GM21381 (cell line): ENCODE results near the gene TIMP3.

Source experiments
- ATAC-seq: cut with Tn5 transposase; IDR thresholded peaks from one replicate; pipeline ENCODE4 v1.9.1; 2021; ENCODE audit warnings: mild to moderate bottlenecking, moderate library complexity; ENCODE audit not compliant: unreplicated experiment

TIMP3 gene

DNA sequence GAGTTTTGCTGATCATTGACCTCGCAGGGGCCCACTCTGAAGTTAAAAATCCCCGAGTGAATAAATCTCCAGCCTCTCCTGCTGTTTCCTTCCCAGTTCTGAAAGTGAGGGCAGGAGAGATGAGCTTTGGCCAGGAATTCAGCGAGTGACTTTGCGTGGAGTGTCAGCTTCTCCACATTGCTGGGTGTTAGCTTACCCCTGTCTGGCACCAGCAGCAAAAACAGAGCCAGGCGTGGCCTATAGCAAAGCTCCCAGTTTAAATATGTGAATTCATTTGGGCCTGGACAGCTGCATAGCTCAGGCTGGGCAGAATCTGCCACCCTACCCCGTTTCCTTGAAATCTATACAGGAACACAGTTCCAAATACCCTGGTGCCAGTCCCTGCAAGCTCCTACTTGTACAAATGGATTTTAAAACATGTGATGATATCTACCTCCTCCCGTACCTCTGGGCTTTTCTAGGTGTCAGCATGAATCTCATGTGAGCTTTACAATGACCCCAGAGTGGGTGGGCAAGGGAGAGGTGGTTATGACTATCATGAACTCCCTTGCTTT, 25.6 kb downstream of the TIMP3 start:
- ATAC-seq = no peak

DNA sequence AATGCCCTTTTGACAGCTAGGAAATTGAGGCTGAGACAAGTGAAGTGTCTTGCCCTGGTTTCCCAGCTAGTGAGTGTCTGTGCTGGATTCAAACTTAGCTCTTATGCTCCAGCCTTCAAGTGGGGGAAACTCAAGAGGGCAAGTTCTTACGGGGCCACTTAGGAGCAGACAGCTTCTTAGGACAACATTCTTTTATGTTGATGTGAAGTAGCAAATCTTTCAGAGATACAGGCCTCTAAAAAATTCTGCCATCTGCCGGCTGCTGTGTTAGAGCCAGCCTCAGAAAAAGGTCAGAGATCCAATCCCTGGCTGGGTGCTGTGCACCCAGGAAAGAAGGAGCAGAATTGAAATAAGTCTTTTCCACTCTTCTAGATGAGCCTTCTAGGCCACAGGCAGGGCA, 26.6 kb downstream of the TIMP3 start:
- ATAC-seq = no peak

DNA sequence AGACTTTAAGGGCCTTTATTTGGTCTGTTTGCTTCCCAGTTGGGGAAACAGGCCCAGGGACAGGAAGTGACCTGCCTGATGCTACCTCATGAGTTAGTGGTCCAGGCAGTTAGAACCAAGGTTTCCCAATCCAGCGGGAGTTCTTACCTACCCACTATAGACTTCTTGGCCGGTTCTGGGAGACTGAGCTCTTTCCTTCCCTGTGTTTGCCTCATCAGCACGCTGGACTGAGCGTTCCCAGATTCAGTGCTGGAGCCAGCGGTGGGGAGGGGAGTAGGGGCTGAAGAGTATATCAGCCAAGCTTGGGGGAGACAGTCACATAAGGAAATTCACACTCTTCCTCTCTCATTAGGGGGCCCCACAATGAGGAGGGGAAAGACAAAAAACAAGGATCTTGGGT, 27.1 kb downstream of the TIMP3 start:
- no peak for ATAC-seq

DNA sequence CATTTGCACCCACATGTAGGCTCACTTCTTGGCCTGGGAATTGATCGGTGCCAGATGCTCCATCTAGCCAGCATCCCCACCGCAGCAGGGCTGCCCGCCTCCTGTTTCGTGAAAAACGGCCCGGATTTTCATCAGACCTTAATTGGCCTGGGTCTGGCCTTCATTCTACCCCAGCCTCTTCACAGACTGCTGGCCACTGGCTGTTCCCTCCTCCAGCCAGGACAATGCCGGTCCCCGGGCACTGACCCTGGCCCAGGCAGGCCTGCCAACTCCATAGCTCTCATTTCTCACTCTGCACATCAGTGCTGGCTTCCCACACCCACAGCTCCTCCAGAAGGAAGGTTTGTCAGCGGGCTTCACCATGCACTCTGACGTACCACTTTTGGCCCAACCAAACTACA, 27.9 kb downstream of the TIMP3 start:
- ATAC-seq = no peak

DNA sequence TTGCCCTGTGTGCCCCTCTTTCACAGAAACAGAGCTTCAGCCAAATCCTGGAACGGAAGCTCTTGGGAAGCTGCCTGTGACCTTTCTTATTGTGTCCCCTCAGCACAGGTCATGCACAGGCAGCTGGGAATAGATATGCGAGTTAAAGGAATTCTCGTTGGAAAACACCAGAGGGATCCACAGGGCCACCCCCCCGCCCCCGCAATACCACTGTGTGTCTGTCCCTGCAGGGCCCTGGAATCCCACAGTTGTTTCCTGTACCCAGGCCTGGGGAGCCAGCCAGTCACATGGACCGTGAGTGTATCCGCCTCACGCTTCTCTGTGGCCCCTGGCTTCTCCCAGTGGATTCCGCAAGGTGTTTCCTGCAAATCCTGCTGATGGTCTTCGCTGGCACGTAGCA, 29.0 kb downstream of the TIMP3 start:
- no peak for ATAC-seq

DNA sequence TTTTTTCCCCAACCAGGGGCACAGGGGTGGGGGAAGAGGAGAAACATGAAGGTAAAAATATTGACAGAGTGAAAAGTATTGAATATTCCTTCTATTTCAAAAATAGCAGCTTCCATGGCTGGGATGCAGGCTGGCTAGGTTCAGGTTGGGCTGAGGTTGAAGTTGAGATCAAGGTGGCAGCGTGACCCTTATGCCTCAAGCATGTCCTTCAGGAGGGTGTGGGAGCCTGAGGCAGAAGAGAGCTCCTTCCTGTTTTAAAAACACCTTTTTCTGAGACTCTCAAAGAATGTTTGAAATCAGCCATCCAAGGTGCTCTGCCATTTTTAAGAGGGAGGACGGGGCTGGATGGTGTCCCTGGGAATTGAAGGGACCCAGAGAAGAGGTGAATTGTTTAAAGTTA, 29.5 kb downstream of the TIMP3 start:
- ATAC-seq = no peak

DNA sequence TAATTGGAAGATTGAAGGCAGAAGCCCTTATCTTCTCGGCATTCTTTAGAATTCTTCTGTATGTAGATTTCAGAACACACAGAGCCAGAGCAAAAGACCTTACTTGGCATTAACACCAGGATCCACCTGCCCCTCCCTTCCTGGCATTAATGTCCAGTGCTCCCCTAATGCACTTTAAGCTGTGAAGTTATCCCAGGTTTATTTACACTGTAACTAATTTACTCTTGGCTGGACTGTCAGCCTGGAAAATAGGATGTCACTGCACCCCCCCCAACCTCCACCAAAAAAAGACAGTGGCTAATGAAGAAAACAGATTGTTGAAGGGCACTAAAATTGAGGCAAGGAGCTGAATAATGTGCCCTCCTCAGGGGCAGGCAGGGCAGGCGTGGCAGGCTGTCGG, 30.1 kb downstream of the TIMP3 start:
- no peak for ATAC-seq

DNA sequence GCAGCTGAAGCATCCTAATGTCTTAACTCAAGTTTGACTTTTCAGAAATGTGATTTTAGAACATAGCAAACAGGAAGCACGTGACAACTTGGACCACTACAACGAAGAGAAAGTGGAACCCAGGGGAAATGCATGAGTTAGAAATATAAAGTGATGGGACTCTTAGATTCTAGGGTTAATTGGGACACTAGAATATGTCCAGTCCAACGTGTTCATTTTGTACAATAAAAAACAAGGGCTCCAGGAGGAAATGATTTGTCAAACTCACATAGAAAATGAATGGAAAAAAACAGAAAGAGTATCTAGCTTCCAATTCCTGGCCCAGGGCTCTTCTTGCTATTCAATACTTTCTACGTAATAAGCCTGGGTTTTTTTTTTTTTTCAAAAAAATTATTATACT, 30.7 kb downstream of the TIMP3 start:
- no peak for ATAC-seq

DNA sequence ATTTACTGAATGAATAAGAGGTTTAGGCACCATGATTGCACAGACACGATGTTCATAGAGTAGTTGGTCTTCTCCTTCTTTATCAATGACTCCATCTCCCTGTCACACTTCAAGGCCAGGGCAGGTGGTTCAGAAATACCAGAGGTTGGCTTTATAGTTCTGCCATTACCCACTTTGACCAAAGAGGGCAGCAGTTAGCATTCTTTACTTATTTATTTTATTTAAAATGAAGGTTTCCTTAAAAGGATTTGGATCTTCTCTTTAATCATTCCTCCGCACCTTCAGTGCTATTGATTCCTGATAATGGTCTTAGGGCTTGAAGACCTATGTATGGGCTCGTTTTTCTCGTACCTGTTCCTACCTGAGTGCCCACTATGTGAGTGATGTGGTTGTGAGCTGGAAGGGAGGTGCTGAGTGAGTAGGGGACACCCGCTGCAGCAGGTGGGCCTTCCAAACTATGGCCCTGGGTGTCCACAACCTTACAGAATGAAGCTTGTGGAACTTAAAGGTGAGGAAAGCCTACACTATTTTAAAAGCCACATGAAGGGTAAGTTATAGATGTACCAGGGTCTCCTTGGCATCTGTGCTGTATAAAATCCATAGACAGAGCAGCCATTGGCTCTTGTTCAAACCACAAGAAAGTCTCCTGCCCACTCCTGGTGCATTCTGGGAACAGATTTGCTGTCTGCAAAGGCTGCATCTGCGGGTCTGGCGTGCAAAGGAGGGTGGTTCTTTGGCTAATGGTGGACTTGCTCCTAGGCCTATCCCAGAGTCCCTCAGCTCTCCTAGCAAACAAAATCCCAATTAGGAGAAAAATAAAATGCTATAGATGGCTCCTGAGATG, 35.0 kb downstream of the TIMP3 start:
- ATAC-seq = no peak

DNA sequence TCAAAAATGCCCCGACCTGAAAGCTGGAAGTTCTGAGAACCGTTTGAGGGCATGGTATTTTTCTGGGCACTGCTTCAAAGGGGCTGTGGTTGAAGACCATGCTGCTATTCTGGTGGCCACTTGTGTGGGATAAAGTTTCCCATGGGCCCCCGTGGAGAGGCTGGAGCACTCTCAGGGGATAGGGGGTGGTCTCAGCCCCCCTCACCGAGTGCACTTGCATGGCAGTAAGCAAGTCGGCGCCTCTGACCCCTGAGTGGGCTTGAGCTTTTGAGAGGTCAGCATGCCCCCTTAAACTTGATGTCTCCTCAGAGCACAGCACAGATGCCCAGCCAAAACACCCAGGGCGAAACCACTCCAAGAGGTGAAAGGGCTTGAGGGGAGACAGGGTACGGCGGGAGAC, 35.6 kb downstream of the TIMP3 start:
- no peak for ATAC-seq

DNA sequence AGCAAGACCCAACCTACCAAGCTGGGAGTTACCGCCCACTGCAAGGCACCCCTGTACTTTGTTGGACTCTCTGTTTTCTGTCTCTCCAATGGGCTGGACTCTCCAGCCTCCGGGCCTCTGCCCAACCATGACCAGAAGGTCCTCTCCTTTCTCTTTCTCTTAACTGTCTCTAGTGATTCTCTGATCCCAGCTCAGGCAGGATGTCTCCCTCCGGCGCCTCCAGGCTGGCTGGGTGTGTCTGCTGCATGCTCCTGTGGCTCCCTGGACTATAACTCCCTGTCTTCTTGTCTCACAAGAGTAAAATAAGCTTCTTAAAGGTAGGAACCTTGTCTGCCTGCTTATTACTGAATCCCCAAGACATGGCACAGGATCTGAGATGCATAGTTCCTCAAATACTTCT, 36.3 kb downstream of the TIMP3 start:
- ATAC-seq = no peak

DNA sequence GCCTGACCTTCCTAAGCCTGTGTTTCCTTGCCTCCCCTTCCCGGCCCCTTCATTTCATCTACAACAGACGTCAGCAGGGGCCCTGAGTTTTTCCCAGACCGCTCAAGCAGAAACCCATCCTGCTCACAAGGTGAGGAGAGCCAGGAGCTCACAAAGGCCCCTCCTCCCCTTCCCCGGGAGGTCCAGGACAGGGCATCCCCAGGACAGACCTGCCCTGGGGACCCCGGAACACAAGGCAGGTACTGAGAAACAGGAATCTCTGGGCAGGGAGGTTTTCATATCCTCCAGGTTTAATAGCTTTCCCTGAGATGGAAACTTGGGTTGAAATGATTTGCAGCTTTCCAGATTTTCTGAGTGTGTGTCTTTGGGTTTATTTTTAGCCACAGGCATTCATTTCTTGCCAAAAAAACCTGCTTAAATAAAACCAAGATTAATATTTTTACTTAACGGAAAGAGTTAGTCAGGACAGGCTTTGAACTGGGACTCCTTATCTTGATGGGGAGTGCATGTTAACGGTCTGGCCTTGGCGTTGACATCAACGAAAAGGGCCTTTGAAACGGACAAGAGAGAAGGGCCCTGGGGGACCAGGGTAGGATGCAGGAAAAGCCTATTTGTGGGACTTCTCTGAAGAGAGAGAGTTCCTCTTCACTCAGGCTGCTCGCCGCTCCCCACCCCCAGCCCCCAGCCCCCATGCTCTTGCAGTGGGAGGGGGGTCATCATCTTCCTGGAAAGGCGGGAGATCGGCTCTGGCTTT, 38.5 kb downstream of the TIMP3 start:
- no peak for ATAC-seq

DNA sequence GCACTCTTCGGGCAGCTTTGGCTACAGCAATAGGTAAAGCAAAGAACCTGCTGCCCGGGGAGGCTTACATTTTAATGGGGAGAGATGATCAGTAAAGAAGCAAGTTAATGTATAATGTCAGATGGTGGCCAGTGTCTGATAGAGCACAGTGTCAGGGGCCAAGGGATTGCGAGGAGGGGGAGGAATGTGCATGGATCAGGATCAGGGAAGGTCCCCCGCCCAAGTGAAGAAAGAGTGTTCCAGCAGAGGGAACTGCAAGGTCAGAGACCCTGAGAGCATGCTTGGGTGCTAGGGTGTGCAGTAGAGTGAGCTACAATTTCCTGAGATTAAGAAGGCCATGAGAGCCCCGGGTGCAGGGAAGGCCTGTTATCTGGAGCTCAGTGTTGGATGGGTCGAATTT, 39.7 kb downstream of the TIMP3 start:
- ATAC-seq = no peak

DNA sequence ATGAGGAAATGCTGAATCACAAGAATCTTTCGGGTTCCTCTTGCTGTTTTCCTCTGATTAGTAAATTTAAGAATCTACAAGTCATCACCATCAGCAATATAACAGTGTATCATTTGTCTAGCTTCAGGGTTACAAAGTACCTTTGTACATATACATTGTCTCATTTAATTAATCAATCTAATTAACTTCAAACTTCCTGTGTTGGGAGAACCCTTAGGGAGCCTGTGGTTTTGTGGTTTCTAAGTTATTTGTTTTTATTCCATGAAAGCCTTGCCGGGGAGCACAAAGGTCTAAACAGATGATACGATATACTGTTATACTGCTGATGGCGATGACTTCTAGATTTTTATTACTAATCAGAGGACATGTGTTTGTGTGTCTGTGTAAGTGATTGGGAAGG, 41.0 kb downstream of the TIMP3 start:
- ATAC-seq = no peak

DNA sequence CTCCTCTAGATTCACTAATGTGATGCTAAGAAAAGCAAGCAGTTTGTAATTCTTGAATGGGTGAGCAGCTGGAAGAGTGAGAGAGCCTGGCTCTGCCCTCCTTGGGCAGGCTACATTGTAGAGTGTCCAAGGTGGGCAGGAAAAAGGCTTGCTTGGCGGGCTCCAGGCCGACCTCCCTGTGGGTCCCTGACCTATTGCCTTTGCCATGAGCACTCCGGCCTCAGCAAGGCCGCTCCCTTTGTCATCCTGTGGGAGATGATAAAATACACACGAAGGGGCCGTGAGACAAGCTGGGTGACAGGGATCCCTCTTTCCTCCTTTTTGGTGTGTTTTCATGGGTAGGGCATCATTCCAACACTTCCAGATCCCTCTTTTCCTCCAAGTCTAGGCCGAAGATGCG, 41.8 kb downstream of the TIMP3 start:
- no peak for ATAC-seq

DNA sequence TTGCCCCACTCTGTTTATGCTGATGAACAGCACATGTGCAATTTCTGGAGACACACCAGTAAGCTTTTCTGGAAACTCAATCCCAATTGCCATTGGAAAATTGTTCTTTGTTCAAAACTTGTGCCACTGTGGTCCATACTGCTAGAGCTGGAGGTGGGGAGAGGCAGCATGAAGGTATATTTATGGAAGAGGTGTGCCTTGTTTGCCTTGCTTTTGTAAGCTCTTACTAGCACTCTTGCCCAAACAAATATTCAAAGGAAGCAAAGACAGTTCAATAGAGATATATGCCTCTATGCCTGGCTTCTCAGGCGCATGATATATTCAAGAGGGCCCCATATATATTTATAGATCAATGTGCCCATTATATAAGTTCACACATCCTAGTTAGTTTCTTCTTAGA, 42.7 kb downstream of the TIMP3 start:
- ATAC-seq = no peak

DNA sequence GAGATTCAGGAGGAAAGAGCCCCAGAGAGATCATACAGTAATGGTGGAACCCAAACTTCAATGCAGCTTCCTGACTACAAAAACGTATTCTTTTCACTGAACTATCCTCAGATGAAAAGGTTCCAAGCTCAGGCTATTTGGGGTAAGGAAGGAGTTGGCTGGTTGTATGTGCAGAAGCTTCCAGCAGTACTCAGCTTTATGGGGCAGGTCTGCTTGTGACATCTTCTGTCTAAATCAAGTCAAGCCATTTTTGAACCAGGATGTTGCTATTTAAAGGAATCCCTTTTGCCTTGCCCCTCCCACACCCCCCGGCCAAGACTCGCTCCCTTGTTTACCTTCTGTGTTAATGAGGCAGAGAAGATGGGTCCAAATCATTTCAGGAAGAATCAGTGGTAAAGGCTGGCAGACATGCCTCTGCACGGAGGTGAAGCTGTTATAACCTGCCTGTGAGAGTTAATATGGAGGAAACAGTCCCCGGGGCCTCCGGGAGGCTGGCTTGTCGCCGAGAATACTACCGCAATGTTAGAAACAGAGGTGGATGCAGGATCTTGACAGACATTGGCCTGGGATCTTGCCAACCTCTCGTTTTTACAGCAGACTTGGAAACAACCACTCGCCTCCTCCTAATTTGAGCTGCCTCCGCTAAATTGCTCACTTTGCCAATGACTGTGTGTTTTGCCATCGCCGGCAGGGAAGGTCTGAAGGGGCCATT, 45.4 kb downstream of the TIMP3 start:
- ATAC-seq = no peak

DNA sequence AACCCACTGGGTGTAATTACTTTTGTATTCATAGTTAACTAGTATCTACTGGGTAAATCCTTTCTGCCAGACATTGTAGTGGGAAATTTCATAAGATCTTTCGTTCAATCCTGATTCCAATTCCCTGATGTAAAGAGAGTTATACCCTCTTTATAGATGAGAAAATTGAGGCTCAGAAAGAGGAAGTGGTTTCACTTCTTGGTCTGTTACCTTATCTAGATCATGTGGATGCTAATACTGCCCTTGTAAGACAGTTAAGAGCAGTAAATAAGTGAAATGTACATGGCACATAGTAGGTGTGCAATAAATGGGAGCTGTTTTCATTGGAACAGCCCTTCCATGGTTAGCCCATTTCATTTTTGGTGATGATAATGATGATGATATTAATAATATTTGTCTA, 46.7 kb downstream of the TIMP3 start:
- ATAC-seq = no peak

DNA sequence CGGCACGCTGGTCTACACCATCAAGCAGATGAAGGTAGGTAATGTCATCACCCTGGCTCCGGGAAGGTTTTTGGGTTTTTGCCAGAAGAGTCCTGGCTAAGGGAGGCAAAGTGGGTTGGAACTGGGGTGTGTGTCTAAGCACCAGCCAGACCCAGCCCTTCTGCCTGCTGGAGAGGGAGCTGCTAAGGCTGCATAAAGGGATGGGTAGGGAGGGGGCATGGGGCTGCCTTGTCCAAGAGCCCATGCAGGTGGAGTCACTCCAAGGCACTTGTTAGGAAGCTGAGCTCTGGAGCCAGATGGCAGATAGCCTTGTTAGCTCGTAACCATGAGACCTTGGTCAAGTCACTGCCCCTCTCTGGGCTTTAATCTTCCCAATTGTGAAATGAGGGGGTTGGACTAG, 48.0 kb downstream of the TIMP3 start:
- no peak for ATAC-seq

DNA sequence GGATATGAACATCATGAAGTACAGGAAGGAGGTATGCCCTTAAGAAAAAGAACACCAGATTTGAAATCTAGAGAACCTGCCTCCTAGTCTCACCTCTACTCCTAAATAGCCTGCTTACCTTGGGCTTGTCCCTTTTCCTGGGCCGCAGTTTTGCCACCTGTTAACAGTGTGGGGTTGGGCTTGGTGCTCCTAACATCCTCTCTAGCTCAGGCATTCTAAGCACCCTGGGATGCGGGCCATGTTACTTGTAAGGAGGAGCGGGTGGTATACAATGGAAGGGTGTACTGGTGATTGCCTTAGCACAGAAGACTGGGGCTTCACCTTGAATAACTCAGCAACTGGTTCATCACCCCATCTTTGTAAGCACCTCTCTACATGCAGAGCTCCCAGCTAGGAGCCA, 48.7 kb downstream of the TIMP3 start:
- ATAC-seq = no peak
